Panc1 (cell line): ENCODE results near the gene DENND6B. TPM values are rescaled to one million over a fixed set of nuclear protein-coding genes. Genes with fewer than 3 reads are reported as not detected.
A peak's percentile ranks its signal among the peaks of the same experiment; 100 is the strongest.

ENCODE experiments used
- ATAC-seq: fragments of 200-7000 bp; cut with Tn5 transposase; 2 replicates; pipeline ENCODE4 v1.9.1; 2020; ENCODE audit warnings: mild to moderate bottlenecking, moderate library complexity
- BruUV-seq: library from RNA; stranded (reverse); fragments of 400-500 nt; replicated peaks from 2 replicates; lab custom pipeline; 2021; lab: Mats Ljungman, UMichigan
- CTCF ChIA-PET: fragments of 300-600 bp; sonication (Branson Sonifier 250); formaldehyde crosslinking; loops from one replicate; lab custom pipeline; 2022; ENCODE audit warnings: antibody characterized with exemption; lab: Charles Lee
- POLR2A ChIA-PET: fragments of 300-600 bp; sonication (Branson Sonifier 250); formaldehyde crosslinking; loops from one replicate; lab custom pipeline; 2022; ENCODE audit warnings: antibody characterized with exemption; lab: Charles Lee
- DNase-seq: peaks from one replicate; pipeline ENCODE4 v3.0.0-alpha.2; 2010; ENCODE audit warnings: low read depth, low spot score
- H3K27ac ChIP-seq: 2 replicates; pipeline ENCODE4 v1.5.1; 2011; ENCODE audit warnings: mild to moderate bottlenecking, low read length, inconsistent platforms
- H3K27me3 ChIP-seq: fragments of 200-500 bp; sonication (Bioruptor generic); 2 replicates; pipeline ENCODE4 v1.6.0; 2014; ENCODE audit warnings: low read length, inconsistent platforms; ENCODE audit not compliant: control insufficient read depth, insufficient read depth
- H3K36me3 ChIP-seq: fragments of 200-500 bp; sonication (Bioruptor generic); 2 replicates; pipeline ENCODE4 v1.5.1; 2014; ENCODE audit warnings: inconsistent platforms, mild to moderate bottlenecking, low read length, moderate library complexity; ENCODE audit not compliant: control insufficient read depth, insufficient read depth
- H3K4me1 ChIP-seq: 2 replicates; pipeline ENCODE4 v1.5.1; 2011; ENCODE audit warnings: inconsistent platforms, mild to moderate bottlenecking, low read length, moderate library complexity; ENCODE audit not compliant: control insufficient read depth, insufficient read depth
- H3K4me3 ChIP-seq, 2 experiments: 2 replicates each; pipeline ENCODE4 v1.5.1; 2011 to 2012; ENCODE audit warnings: low read depth in 2 of 2, low read length in 2 of 2, mild to moderate bottlenecking in 2 of 2, inconsistent platforms in 1 of 2, moderate library complexity in 1 of 2
- H3K9me3 ChIP-seq: fragments of 200-500 bp; sonication (Bioruptor generic); 2 replicates; pipeline ENCODE4 v1.5.1; 2014; ENCODE audit warnings: low read depth, mild to moderate bottlenecking, inconsistent platforms, low read length, moderate library complexity; ENCODE audit not compliant: control insufficient read depth, insufficient read depth
- CTCF ChIP-seq: fragments of 450-650 bp; IDR thresholded peaks from 2 replicates; pipeline ENCODE4 v1.5.1; 2017; ENCODE audit warnings: mild to moderate bottlenecking
- POLR2AphosphoS5 ChIP-seq: IDR thresholded peaks from 2 replicates; pipeline ENCODE4 v1.6.1; 2012; ENCODE audit warnings: mild to moderate bottlenecking, low read depth, low read length, moderate library complexity
- REST ChIP-seq, 2 experiments: IDR thresholded peaks; 2 replicates each; pipeline ENCODE4 v1.6.1; 2011 to 2012; ENCODE audit warnings: low read depth in 2 of 2, control low read depth in 1 of 2, low read length in 1 of 2, mild to moderate bottlenecking in 1 of 2, moderate library complexity in 1 of 2; ENCODE audit not compliant: insufficient read depth in 1 of 2
- SIN3A ChIP-seq: IDR thresholded peaks from 2 replicates; pipeline ENCODE4 v1.6.1; 2012; ENCODE audit warnings: low read depth, mild to moderate bottlenecking, low read length, moderate library complexity, borderline replicate concordance; ENCODE audit not compliant: insufficient read depth
- TCF7L2 ChIP-seq: IDR thresholded peaks from 2 replicates; pipeline ENCODE4 v1.6.1; 2011; ENCODE audit warnings: mild to moderate bottlenecking, low read depth, low read length, inconsistent platforms
- in situ Hi-C: cut with HindIII; loops from 2 replicates; pipeline ENCODE4 v1.10.0; 2016; ENCODE audit warnings: low sequenced_read_pairs, low pct_unique_long_range_greater_than_20kb
- intact Hi-C: fragments of 100-400 bp; cut with micrococcal nuclease; formaldehyde crosslinking; loops from one replicate; pipeline ENCODE4 v1.10.0; 2022; ENCODE audit not compliant: unreplicated experiment
- total RNA-seq: library from RNA; stranded (reverse); gene quantifications from one replicate; pipeline ENCODE4 v1.2.1, GENCODE V29; 2021; ENCODE audit not compliant: unreplicated experiment

DENND6B gene
- total RNA-seq, 1 experiment from 2014 or later = 5.8 TPM

DNA sequence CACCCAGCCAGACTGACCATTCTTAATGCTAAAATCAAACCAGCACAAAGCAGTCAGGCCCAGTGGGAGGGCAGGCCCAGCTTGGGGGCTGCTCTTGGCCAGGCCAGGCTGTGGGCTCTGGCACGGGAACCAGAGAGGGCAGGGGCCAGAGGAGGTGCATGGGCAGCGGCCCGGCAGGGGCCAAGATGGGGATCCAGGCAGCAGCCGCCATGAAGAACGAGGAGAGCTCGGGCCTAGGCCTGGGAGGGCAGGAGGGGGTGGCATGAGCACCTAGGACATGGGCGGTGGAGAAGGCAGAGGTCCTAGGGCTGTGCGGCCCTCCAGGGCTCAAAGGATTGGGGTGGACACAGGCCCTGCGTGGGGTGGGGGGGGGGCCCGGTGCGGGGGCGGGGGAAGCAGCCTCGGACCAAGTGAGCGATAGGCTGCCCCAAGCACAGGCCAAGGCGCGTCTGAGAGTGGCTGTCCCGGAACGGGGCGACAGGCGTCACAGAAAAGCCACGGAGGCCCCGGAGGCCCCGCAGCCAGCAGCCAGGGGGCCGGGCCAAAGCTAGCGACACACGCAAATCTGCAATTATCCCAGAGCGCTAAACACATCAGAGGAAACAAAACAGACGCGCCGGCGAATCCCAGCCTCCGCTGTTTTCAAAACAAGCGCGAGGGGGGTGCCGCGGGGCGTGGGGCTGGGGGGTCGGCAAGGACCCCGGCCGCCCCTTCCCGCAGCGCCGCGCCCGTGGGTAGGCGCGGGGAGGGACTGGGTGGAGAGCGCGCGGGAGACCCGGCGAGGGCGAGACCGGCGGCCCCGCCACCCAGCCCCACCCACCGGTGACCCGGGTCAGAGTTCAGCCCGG lies 27.7 kb downstream of the DENND6B start:
- DNase-seq (no peak), ATAC-seq (0 out of 2 replicates have a peak, but pooled peaks have one; percentile 5)
- Histone ChIP-seq H3K27ac (peak overlapping the region; percentile 70), H3K4me3 (peak overlapping the region; percentile 30 to 31), H3K36me3 (no peaks in the 10 kb centered on the region), H3K27me3 (no peaks in the 10 kb centered on the region), H3K4me1 (peaks cover 78% of the 10 kb centered on the region), H3K9me3 (no peaks in the 10 kb centered on the region)
- CTCF ChIA-PET = no interaction called here
- in situ Hi-C loops (no loop called here), intact Hi-C loops (no loop called here)
- TF ChIP-seq TCF7L2 = no peak
- no peak for TF ChIP-seq SIN3A
- no peak for TF ChIP-seq CTCF
- no peak for TF ChIP-seq POLR2AphosphoS5
- no peak for TF ChIP-seq REST (IDR thresholded peaks at IDR 0.05; ENCODE audit: insufficient read depth in 1 of 2, low read depth in 2 of 2, low read length in 1 of 2)
- POLR2A ChIA-PET = no interaction called here
- BruUV-seq = no TSS peak

DNA sequence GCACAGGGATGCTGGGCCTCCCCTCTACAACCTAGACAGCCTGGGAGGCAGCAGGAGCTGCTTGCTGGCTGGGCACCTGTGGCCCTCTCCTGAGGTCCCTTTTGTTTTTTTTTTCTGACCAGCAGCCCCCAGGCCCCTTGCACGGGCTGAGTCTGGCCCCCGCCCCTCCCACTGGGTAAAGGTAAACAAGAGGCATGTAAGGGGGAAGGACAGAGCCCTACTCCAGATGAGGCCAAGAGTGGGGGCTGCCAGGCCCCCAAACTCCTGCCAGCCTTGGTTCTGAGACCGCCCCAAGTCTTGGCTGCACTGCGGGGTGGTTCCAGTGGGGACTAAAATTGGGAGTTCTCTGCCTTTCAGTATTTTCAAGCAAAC lies 28.6 kb downstream of the DENND6B start:
- no TSS peak for BruUV-seq
- H3K4me3 ChIP-seq = no peak overlapping the region
- peaks cover 74% of the 10 kb centered on the region for H3K4me1 ChIP-seq
- TF ChIP-seq SIN3A = no peak
- no peak for TF ChIP-seq CTCF
- no peak for TF ChIP-seq TCF7L2
- no peak for TF ChIP-seq POLR2AphosphoS5
- TF ChIP-seq REST (IDR thresholded peaks at IDR 0.05; ENCODE audit: insufficient read depth in 1 of 2, low read depth in 2 of 2, low read length in 1 of 2) = no peak
- POLR2A ChIA-PET = no interaction called here
- in situ Hi-C loops (no loop called here), intact Hi-C loops (no loop called here)
- DNase-seq (no peak), ATAC-seq (no peak)
- H3K27me3 ChIP-seq = no peaks in the 10 kb centered on the region
- H3K27ac ChIP-seq = peak overlapping the region; percentile 70
- CTCF ChIA-PET = no interaction called here
- no peaks in the 10 kb centered on the region for H3K36me3 ChIP-seq
- H3K9me3 ChIP-seq = no peaks in the 10 kb centered on the region
